Heart right ventricle (tissue), 16 donors: ENCODE measurements around the gene MTUS2. TPM values are rescaled to one million over a fixed set of nuclear protein-coding genes. Genes with fewer than 3 reads are reported as not detected.
A peak's percentile ranks its signal among the peaks of the same experiment; 100 is the strongest.

Experiments
- ATAC-seq, 8 donors: fragments of 200-7000 bp; cut with Tn5 transposase; one replicate each; pipeline ENCODE4 v1.9.1; 2020; ENCODE audit warnings: mild to moderate bottlenecking in 8 of 8, moderate library complexity in 8 of 8, moderate number of reproducible peaks in 1 of 8
- DNase-seq, 2 donors: peaks; one replicate each; pipeline ENCODE4 v3.0.0-alpha.2; 2020
- H3K27ac ChIP-seq, 10 donors: fragments of 200-600 bp; sonication (generic) in 2 of 10; one replicate each; pipeline versions ENCODE4 v1.5.0 to v1.8.0; 2020 to 2022; ENCODE audit warnings: mild to moderate bottlenecking in 3 of 10
- H3K27me3 ChIP-seq, 7 donors: fragments of 200-600 bp; one replicate each; pipeline ENCODE4 v1.8.0; 2021 to 2022; ENCODE audit warnings: mild to moderate bottlenecking in 2 of 7
- H3K36me3 ChIP-seq, 9 donors: fragments of 200-600 bp; sonication (generic) in 1 of 9; one replicate each; pipeline versions ENCODE4 v1.5.0 to v1.8.0; 2020 to 2022; ENCODE audit warnings: mild to moderate bottlenecking in 2 of 9
- H3K4me1 ChIP-seq, 9 donors: fragments of 200-600 bp; sonication (generic) in 1 of 9; one replicate each; pipeline versions ENCODE4 v1.5.0 to v1.8.0; 2020 to 2022; ENCODE audit warnings: mild to moderate bottlenecking in 4 of 9
- H3K4me3 ChIP-seq, 10 donors: fragments of 200-600 bp; sonication (generic) in 2 of 10; one replicate each; pipeline versions ENCODE4 v1.5.0 to v1.8.0; 2020 to 2022; ENCODE audit warnings: mild to moderate bottlenecking in 7 of 10, moderate library complexity in 2 of 10
- H3K9me3 ChIP-seq, 11 donors: fragments of 200-600 bp in 10 of 11; sonication (generic) in 2 of 11; one replicate each; pipeline versions ENCODE4 v1.5.0 to v1.8.0; 2013 to 2022; ENCODE audit warnings: mild to moderate bottlenecking in 2 of 11, control low read depth in 1 of 11, moderate library complexity in 1 of 11
- CTCF ChIP-seq, 9 donors: fragments of 200-600 bp; sonication (generic) in 2 of 9; IDR thresholded peaks; one replicate each; pipeline versions ENCODE4 v1.5.0 to v1.8.0; 2021 to 2022; ENCODE audit warnings: antibody characterized with exemption in 9 of 9, mild to moderate bottlenecking in 5 of 9, moderate library complexity in 1 of 9
- WGBS, 2 donors: extraction: QIAGEN DNeasy Blood & Tissue Kit; methylation state at CpG; one replicate each; pipeline ENCODE4 v1.1.7; 2013; ENCODE audit warnings: inconsistent platforms in 1 of 2; 5-methylcytosine and 5-hydroxymethylcytosine counted together
- intact Hi-C, 10 donors: fragments of 100-400 bp; cut with DNase I; formaldehyde crosslinking; loops; one replicate each; pipeline versions ENCODE4 v1.11.1 to v1.14.2; 2022
- polyA plus RNA-seq, 2 donors: library from polyadenylated mRNA; stranded (reverse); fragments of 200-250 nt; gene quantifications; one replicate each; pipeline ENCODE4 v1.2.3, GENCODE V29; 2013
- total RNA-seq, 10 donors: library from RNA; stranded (reverse); fragmentation: NEBNext Ultra II Directional in 3 of 10; extraction: Animal tissue kit (Norgen Biotek cat#: 25700) in 3 of 10; gene quantifications; one replicate each; pipeline versions ENCODE4 v1.2.1 to v1.2.4, GENCODE V29; 2021 to 2023
- donor health status: Arrhythmogenic right ventricular cardiomyopathy.
- donor health status: ischemic (EF 13 %, LVEDD 7.1; RV severe dilation, severe dysfunction).
- donor health status: healthy with polysubstance abuse.
- donor health status: DM: no; HTN: yes; CAD: no.
- donor health status: DM: no; HTN: no; CAD: no.
- donor health status: ischemic (EF 25% LVEDD 6.9; RV normal size, moderate dysfunction).
- donor health status: ischemic (EF 25% LVEDD 5.7; RV mildly dilated, moderate dysfunction).
- donor health status: healthy.
- donor health status: DM: yes; HTN: yes; CAD: no.
- donor health status: Ischemic cardiomyopathy.
- donor health status: ischemic (EF 35%, LVEDD 5.7; RV mildly dilated, moderate dysfunction).
- donor health status: nonischemic (EF 11% LVEDD 7.7; RV severe dilation, severe dysfunction).
- donor health status: DM: yes; HTN: yes; CAD: no.
- donor health status: PGD.
- donor health status: ischemic (EF 29% LVEDD 5.4; RV normal size, mild dysfunction).
- donor health status: nonischemic (EF 23%, LVEDD 6.1; RV moderate dilation, normal function).

Gene MTUS2
- total and polyA plus RNA-seq, 12 donors: 18.7 to 159 (median 65.6) TPM

GRCh38 chr13:29379865-29380264 is 559.7 kb downstream of the MTUS2 start:
- ATAC-seq (no peak), DNase-seq (no peak)
- no peaks in the 10 kb centered on the region for H3K36me3 ChIP-seq
- TF ChIP-seq CTCF (IDR thresholded peaks at IDR 0.05): no peak
- WGBS, 2 donors: 0% methylated on average over 1 of the region's 1 CpG
- intact Hi-C loops: loop anchor here in 1 of 10 donors (5.0 kb wide), 1 partner anchor 57 kb away; no protein-coding TSS in a partner anchor
- no peaks in the 10 kb centered on the region for H3K27me3 ChIP-seq
- no peak overlapping the region for H3K27ac ChIP-seq
- H3K9me3 ChIP-seq: peaks cover 0 to 6% (median 0%) of the 10 kb centered on the region in 11 donors
- peaks cover 0 to 11% (median 7%) of the 10 kb centered on the region in 9 donors for H3K4me1 ChIP-seq
- no peak overlapping the region for H3K4me3 ChIP-seq

DNA sequence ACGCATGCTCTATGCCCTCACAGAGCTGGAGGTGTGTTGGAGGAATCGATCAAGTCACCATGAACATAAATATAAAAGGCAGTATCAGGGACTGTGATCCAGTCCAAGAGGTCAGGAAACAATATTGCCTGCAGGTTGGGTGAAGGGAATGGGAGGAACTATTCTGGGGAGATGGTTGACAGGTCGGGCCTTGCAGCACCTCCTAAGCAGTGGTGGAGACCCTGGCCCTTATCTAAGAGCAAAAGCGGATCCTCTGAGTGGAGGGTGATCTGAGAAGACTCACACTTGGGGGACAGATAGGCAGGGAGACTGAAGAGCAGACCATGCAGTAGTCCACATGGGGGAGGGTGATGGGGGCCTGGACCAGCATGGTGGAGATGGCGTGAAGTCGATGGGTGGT is 561.9 kb downstream of the MTUS2 start:
- ATAC-seq: no peak
- intact Hi-C loops: loop anchor here in 1 of 10 donors (5.0 kb wide), 1 partner anchor 55 kb away; no protein-coding TSS in a partner anchor
- no peak for DNase-seq

DNA sequence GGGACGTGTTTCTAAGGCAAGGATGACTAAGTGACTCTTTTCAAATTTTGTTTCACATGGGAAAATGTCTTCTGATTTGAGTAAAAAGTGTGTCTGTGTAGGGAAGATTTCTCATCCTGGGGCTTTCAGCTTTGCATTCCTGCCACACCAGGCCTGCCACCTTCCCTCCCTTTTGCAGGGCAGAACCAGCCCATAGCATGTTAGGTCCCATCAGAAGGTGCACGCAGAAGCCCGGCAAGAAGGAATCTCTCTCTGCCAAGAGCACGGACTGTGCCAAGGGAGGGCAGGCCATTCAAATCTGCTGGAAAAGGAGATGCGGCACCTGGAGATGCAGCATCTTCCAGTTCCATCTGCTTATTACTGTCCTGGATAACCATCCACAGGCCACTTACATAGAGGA is 563.3 kb downstream of the MTUS2 start:
- TF ChIP-seq CTCF (IDR thresholded peaks at IDR 0.05): no peak
- no peak overlapping the region for H3K27ac ChIP-seq
- H3K4me3 ChIP-seq: no peak overlapping the region
- H3K36me3 ChIP-seq: no peaks in the 10 kb centered on the region
- WGBS, 2 donors: 71 to 77% methylated on average over 5 of the region's 5 CpGs
- H3K27me3 ChIP-seq: no peaks in the 10 kb centered on the region
- H3K9me3 ChIP-seq: peaks cover 0 to 6% (median 0%) of the 10 kb centered on the region in 11 donors
- ATAC-seq: no peak
- H3K4me1 ChIP-seq: peaks cover 0 to 19% (median 7%) of the 10 kb centered on the region in 9 donors
- no peak for DNase-seq
- intact Hi-C loops: loop anchor here in 1 of 10 donors (5.0 kb wide), 1 partner anchor 54 kb away; no protein-coding TSS in a partner anchor

More for the DNA sequence above, 561.9 kb downstream of the MTUS2 start:
- peaks cover 0 to 19% (median 7%) of the 10 kb centered on the region in 9 donors for H3K4me1 ChIP-seq
- WGBS, 2 donors: 94% methylated on average over 6 of the region's 6 CpGs
- H3K9me3 ChIP-seq: peaks cover 0 to 6% (median 0%) of the 10 kb centered on the region in 11 donors
- H3K27me3 ChIP-seq: no peaks in the 10 kb centered on the region
- H3K27ac ChIP-seq: no peak overlapping the region
- TF ChIP-seq CTCF (IDR thresholded peaks at IDR 0.05): no peak
- no peaks in the 10 kb centered on the region for H3K36me3 ChIP-seq
- H3K4me3 ChIP-seq: no peak overlapping the region

DNA sequence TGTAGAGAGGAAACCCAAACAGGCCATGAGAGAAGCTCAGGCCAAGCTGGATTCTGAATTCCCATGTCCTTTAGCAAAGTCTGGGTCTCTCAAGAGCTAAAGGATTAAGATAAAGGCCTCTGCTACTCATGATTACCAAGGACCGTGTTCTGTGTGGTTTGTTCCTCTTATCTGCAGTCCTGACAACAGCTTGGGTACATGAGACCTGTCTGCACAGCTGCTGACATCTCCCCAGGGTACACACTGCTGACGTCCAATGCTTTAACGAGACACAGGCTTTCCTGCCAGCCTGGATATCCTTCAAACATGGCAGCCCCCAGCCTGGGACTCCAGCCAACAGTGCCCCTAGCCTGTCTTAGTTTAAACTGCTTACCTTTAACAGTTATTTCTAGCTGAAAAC is 564.3 kb downstream of the MTUS2 start:
- H3K36me3 ChIP-seq: no peaks in the 10 kb centered on the region
- DNase-seq (peak; percentile 17 to 31), ATAC-seq (peak in 7 of 8 donors; percentile 29 to 96 (median 78))
- H3K27ac ChIP-seq: peak overlapping the region in 2 of 10 donors; percentile 10 to 15
- WGBS, 2 donors: 5 to 10% methylated on average over 3 of the region's 3 CpGs
- H3K4me3 ChIP-seq: no peak overlapping the region
- peaks cover 0 to 19% (median 7%) of the 10 kb centered on the region in 9 donors for H3K4me1 ChIP-seq
- intact Hi-C loops: loop anchor here in 1 of 10 donors (5.0 kb wide), 1 partner anchor 53 kb away; no protein-coding TSS in a partner anchor
- no peaks in the 10 kb centered on the region for H3K27me3 ChIP-seq
- TF ChIP-seq CTCF (IDR thresholded peaks at IDR 0.05): no peak
- H3K9me3 ChIP-seq: no peaks in the 10 kb centered on the region
